ENCODE results near the gene SPINK2.

Gene SPINK2

DNA sequence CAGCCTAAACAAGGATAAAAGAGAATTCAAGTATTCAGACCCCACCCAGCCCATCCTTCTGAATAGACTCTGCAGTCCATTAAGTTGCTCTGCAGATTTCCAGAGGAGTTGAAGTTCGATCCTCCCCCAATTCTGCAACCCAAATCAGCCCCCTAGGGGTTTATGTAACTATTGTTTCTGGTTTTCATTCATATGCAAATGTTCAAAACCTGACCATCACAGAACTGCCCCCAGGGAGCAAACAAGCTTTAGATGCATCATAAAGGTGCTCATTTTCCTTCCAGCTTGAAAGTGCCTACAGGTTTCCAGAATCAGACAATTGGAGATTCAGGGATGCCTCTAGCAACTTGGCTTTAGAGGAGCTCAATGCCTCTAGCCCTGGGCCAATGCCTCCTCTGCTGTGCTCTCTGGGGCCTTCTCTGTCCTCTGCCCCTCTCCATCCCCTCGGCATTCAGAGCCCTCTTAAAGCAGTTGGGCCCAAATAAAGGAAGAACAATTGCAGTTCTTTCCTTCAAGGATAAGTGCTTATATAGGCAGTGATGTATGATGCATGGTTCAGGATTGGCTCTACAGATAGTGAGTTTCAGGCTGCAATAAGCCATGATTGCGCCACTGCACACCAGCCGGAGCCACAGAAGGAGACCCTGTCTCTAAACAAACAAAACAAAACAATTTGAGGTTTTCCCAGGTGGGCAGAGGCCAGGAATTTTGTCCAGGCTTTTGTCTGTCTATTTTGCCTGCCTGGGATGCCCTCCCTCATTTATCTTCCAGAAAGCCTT is 23.5 kb upstream of the SPINK2 start:
- H3K27ac ChIP-seq = no peak overlapping the region
- no peaks in the 10 kb centered on the region for H3K36me3 ChIP-seq (ENCODE audit: control insufficient read depth, insufficient read depth, low read length)
- no peak overlapping the region for H3K9ac ChIP-seq
- H3K4me2 ChIP-seq (ENCODE audit: low read length) = no peak overlapping the region
- TF ChIP-seq, protein P1, sequence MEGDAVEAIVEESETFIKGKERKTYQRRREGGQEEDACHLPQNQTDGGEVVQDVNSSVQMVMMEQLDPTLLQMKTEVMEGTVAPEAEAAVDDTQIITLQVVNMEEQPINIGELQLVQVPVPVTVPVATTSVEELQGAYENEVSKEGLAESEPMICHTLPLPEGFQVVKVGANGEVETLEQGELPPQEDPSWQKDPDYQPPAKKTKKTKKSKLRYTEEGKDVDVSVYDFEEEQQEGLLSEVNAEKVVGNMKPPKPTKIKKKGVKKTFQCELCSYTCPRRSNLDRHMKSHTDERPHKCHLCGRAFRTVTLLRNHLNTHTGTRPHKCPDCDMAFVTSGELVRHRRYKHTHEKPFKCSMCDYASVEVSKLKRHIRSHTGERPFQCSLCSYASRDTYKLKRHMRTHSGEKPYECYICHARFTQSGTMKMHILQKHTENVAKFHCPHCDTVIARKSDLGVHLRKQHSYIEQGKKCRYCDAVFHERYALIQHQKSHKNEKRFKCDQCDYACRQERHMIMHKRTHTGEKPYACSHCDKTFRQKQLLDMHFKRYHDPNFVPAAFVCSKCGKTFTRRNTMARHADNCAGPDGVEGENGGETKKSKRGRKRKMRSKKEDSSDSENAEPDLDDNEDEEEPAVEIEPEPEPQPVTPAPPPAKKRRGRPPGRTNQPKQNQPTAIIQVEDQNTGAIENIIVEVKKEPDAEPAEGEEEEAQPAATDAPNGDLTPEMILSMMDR (IDR thresholded peaks at IDR 0.05) = no peak
- no peaks in the 10 kb centered on the region for H3K9me3 ChIP-seq (ENCODE audit: control insufficient read depth, low read length)
- no peak overlapping the region for H2AFZ ChIP-seq
- no peak overlapping the region for H3K4me3 ChIP-seq (ENCODE audit: low read depth, low read length)
- H3K79me2 ChIP-seq = no peaks in the 10 kb centered on the region
- H3K27me3 ChIP-seq (ENCODE audit: control insufficient read depth, insufficient read depth, low read length) = no peaks in the 10 kb centered on the region
- H3K4me1 ChIP-seq = no peaks in the 10 kb centered on the region

DNA sequence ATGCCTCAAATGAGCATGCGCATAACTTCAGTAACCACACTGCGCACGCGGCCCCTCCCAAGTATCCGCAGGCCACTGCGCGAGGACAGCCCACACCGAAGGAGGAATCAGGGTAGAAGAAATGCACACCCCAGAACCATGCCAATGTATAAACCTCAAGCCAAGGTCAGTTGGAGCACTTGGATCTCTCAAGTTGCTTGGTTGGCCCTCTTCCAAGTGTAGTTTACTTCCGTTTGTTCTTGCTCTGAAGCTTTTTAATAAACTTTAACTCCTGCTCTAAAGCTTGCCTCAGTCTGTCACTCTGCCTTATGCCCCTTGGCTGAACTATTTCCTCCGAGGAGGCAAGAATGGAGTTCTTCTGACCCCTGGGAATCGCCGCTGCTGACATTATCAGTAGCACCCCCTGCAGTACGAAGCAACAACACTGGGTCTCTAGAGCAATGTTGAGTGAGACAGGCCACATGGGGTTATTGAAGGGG is 22.0 kb upstream of the SPINK2 start:
- Histone ChIP-seq H3K27ac (no peak overlapping the region), H3K27me3 (ENCODE audit: control insufficient read depth, insufficient read depth, low read length) (no peaks in the 10 kb centered on the region), H3K4me3 (ENCODE audit: low read depth, low read length) (no peak overlapping the region), H3K4me1 (no peaks in the 10 kb centered on the region), H3K36me3 (ENCODE audit: control insufficient read depth, insufficient read depth, low read length) (no peaks in the 10 kb centered on the region), H3K9me3 (ENCODE audit: control insufficient read depth, low read length) (no peaks in the 10 kb centered on the region), H3K4me2 (ENCODE audit: low read length) (no peak overlapping the region), H3K79me2 (no peaks in the 10 kb centered on the region), H3K9ac (no peak overlapping the region), H2AFZ (no peak overlapping the region)
- TF ChIP-seq, protein P1 (IDR thresholded peaks at IDR 0.05) = no peak

- Histone ChIP-seq H3K79me2 (no peaks in the 10 kb centered on the region), H3K36me3 (ENCODE audit: control insufficient read depth, insufficient read depth, low read length) (no peaks in the 10 kb centered on the region)
- TF ChIP-seq, protein P1 (IDR thresholded peaks at IDR 0.05) = no peak
These were observed 19.1 kb upstream of the SPINK2 start for GRCh38 chr4:56840559-56840958.

GRCh38 chr4:56828784-56829535 is 7.5 kb upstream of the SPINK2 start:
- no peak overlapping the region for H3K4me3 ChIP-seq (ENCODE audit: low read depth, low read length)
- H3K79me2 ChIP-seq = no peaks in the 10 kb centered on the region
- no peak overlapping the region for H2AFZ ChIP-seq
- no peaks in the 10 kb centered on the region for H3K4me1 ChIP-seq
- H3K36me3 ChIP-seq (ENCODE audit: control insufficient read depth, insufficient read depth, low read length) = no peaks in the 10 kb centered on the region
- TF ChIP-seq, protein P1 (IDR thresholded peaks at IDR 0.05) = no peak
- no peaks in the 10 kb centered on the region for H3K27me3 ChIP-seq (ENCODE audit: control insufficient read depth, insufficient read depth, low read length)
- no peaks in the 10 kb centered on the region for H3K9me3 ChIP-seq (ENCODE audit: control insufficient read depth, low read length)
- H3K4me2 ChIP-seq (ENCODE audit: low read length) = no peak overlapping the region
- no peak overlapping the region for H3K9ac ChIP-seq
- H3K27ac ChIP-seq = no peak overlapping the region

More at GRCh38 chr4:56840559-56840958, 19.1 kb upstream of the SPINK2 start:
- Histone ChIP-seq H3K4me1 (no peaks in the 10 kb centered on the region), H2AFZ (no peak overlapping the region), H3K9ac (no peak overlapping the region), H3K9me3 (ENCODE audit: control insufficient read depth, low read length) (no peaks in the 10 kb centered on the region), H3K4me2 (ENCODE audit: low read length) (no peak overlapping the region), H3K27me3 (ENCODE audit: control insufficient read depth, insufficient read depth, low read length) (no peaks in the 10 kb centered on the region), H3K4me3 (ENCODE audit: low read depth, low read length) (no peak overlapping the region), H3K27ac (no peak overlapping the region)

All from parathyroid adenoma (tissue), 2 donors.